ES-I3 (cell line): ENCODE data around the gene PAQR4.

Experiments
- H3K36me3 ChIP-seq: 2 replicates; pipeline ENCODE4 v1.6.1; 2013; ENCODE audit warnings: mild to moderate bottlenecking, low read length, control low read depth, moderate library complexity; ENCODE audit not compliant: insufficient read depth
- H3K4me1 ChIP-seq: 2 replicates; pipeline ENCODE4 v1.6.1; 2013; ENCODE audit warnings: mild to moderate bottlenecking, control low read depth, low read length; ENCODE audit not compliant: insufficient read depth
- H3K9ac ChIP-seq: 2 replicates; pipeline ENCODE4 v1.6.1; 2013; ENCODE audit warnings: low read depth, mild to moderate bottlenecking, low read length, moderate library complexity
- H3K9me3 ChIP-seq: 2 replicates; pipeline ENCODE4 v1.6.1; 2013; ENCODE audit warnings: mild to moderate bottlenecking, low read length, moderate library complexity; ENCODE audit not compliant: control insufficient read depth, insufficient read depth

Gene PAQR4

DNA sequence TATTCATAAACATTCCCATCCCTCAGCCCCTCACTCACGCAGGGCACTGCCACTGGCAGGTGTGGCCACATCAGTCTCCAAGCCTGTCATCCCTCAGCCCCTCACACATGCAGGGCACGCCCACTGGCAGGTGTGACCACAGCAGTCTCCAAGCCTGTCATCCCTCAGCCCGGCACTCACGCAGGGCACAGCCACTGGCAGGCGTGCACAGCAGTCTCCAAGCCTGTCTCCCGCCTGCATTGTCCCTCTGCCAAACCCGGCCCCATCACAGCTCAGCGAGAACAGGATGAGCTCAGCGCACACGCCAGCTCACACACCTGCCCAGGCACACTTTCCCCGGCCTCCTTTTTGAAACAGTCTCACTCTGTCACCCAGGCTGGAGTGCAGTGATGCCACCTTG lies 16.5 kb upstream of the PAQR4 start:
- H3K36me3 ChIP-seq, result no peaks in the 10 kb centered on the region
- no peaks in the 10 kb centered on the region for H3K9me3 ChIP-seq
- no peak overlapping the region for H3K9ac ChIP-seq
- H3K4me1 ChIP-seq, result peaks cover 18% of the 10 kb centered on the region; the same call in 1 of the 2 replicates

DNA sequence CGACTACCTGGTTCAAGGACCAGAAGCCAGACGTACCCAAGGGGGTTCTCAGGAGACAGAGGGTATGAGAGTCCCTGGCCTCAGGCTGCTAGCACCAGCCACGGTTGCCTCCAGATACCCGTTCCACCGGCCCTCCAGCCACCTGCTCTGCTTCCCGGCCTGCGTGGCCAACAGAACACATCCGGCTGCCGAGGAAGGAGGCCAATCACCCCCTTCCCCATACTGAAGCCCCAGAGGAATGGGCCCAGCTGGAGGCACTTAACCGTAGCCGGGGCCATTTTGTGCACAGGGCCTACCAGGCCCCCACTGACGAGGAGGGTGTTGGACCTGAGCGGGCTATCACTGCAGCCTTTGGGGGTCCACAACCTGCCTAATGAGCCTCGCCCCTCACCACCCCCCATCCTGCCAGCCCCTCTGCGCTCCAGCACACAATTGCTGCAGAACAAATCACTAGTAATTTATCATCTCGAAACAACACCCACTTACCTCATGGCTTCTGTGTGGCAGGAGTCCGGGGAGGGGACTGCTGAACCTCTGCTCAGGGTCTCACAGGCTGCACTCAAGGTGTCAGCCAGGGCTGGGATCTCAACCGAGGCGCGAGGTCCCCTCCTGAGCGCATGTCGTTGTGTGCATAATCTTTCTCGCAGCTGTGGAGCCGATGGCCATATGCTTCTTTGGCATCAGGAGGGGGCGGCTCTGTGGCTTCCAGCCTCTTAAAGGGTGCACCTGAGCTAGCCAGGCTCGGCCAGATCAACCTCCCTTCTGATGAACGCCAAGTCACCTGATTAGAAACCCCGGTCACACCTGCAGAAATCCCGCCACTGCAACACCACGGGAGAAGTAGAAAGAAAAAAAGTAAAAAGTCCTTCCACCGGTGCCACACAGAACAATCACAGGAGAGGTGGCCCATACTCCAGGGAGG lies 15.2 kb upstream of the PAQR4 start:
- Histone ChIP-seq H3K9ac (no peak overlapping the region), H3K36me3 (no peaks in the 10 kb centered on the region), H3K9me3 (no peaks in the 10 kb centered on the region), H3K4me1 (peaks cover 18% of the 10 kb centered on the region; the same call in 1 of the 2 replicates)

DNA sequence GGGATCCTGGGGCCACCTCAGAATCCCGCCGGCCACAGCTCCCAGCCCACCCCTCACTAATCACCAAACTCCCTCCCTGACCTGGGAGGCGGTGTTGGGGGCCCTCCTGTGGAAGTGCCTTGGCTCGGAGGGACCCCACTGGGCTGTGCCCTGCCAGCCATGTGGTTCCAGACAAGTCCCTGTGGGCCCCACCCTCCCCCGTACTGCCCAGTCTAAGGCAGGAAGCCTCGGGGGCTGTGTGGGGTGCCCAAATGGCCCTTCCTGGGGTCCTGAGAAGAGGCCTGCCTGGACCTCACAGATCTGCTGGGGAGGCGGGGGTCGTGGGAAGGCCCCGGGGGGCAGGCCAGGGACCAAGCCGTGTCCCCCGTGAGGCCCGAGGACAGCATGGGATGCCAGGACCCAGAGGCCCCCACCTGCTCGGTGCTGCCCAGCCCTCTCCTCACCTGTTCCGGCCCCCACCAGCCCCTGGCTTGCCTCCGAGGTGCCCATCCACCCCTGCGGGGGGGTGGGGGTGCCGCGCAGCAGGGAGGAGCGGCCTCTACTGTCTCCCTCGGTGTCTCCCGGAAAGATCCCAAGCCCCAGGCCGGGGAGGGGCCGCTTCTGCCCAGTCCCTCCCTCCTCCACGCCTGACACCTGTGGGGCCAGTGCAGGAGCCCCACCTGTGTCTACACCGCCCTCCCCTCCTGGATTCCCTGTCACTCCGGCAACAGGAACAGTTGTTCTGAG lies 14.3 kb upstream of the PAQR4 start:
- Histone ChIP-seq H3K36me3 (no peaks in the 10 kb centered on the region), H3K9ac (no peak overlapping the region), H3K9me3 (no peaks in the 10 kb centered on the region), H3K4me1 (peaks cover 18% of the 10 kb centered on the region; the same call in 1 of the 2 replicates)

DNA sequence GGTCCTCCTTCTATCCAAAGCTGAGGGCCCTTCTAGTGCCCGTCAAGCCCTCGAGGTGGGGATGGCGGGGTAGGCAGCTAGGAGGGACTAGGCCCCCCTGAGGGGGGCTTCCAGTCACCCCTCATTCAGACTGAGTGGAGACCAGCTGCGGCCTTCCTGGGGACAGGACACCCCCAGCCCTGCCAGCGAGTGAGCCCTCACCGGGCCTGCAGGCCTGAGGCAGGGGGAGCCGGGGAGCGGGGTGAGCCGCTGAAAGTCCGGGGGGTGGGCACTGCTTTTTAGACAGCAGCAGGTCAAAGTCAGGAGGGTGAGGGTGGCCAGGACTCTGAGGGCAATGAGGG lies 13.7 kb upstream of the PAQR4 start:
- Histone ChIP-seq H3K9me3 (no peaks in the 10 kb centered on the region), H3K9ac (peak overlapping the region; percentile 30; the same call in 1 of the 2 replicates), H3K4me1 (peaks cover 18% of the 10 kb centered on the region; the same call in 1 of the 2 replicates), H3K36me3 (no peaks in the 10 kb centered on the region)

DNA sequence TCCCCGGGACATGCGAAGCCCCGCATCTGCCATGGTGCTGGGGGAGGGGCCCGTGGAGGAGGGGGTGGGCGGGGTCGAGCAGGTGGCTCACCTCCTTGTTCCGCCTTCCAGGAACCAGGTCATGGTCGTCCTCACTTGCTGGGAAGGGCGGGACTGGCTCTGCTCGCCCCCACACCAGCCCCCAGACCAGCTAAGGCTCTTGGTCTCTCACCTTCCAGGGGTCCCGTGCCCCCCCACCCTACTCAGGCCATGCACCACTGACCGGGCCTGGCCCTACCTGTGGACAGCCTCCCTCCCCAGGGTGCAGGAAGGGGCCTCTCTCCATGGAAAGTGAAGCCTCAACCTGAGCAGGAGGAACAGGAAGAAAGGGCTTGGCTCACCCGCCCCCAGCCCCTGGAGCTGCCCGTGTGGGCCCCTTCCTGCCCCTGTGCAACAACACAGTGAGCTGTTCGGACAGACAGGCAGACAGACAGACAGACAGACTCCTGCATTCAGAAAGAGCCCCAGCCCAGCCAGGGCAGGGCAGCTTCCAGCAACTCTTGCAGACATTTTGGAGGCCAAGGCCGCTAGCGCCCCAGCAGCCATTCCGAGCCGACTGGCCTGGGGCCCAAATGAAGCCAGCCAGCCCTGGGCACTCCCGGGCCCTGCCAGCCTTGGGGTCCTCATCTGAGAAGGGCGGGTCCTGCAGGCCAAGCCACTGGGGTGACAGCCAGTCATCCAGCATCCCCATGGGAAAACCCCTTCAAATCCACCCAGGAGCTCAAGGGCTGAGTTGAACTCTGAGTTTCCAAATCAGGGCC lies 13.2 kb upstream of the PAQR4 start:
- no peaks in the 10 kb centered on the region for H3K36me3 ChIP-seq
- H3K9ac ChIP-seq, result no peak overlapping the region; the same call in none of the 2 replicates
- no peaks in the 10 kb centered on the region for H3K9me3 ChIP-seq
- peaks cover 18% of the 10 kb centered on the region; the same call in 1 of the 2 replicates for H3K4me1 ChIP-seq

GRCh38 chr16:2956579-2956956 lies 12.6 kb upstream of the PAQR4 start:
- Histone ChIP-seq H3K36me3 (no peaks in the 10 kb centered on the region), H3K9me3 (no peaks in the 10 kb centered on the region), H3K9ac (no peak overlapping the region), H3K4me1 (peaks cover 18% of the 10 kb centered on the region; the same call in 1 of the 2 replicates)

DNA sequence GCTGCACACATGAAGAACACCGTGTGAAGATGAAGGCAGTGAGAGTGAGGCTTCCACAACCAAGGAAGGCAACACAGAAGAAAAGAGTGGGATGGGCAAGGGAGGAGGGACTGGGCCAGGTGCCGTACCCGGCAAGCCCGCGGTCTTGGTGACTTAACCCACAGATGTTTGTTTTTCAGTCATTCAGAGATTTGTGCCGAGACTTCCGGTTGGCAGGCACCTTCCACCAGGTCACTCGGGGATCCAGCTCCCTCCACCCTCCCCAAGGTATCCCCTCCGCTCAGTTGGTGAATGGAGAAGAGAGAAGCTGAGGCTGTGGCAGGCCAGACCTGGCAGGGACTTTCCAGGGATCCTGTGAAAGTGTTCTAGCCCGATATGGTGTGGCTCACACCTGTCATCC lies 9.9 kb upstream of the PAQR4 start:
- H3K9ac ChIP-seq, result no peak overlapping the region

DNA sequence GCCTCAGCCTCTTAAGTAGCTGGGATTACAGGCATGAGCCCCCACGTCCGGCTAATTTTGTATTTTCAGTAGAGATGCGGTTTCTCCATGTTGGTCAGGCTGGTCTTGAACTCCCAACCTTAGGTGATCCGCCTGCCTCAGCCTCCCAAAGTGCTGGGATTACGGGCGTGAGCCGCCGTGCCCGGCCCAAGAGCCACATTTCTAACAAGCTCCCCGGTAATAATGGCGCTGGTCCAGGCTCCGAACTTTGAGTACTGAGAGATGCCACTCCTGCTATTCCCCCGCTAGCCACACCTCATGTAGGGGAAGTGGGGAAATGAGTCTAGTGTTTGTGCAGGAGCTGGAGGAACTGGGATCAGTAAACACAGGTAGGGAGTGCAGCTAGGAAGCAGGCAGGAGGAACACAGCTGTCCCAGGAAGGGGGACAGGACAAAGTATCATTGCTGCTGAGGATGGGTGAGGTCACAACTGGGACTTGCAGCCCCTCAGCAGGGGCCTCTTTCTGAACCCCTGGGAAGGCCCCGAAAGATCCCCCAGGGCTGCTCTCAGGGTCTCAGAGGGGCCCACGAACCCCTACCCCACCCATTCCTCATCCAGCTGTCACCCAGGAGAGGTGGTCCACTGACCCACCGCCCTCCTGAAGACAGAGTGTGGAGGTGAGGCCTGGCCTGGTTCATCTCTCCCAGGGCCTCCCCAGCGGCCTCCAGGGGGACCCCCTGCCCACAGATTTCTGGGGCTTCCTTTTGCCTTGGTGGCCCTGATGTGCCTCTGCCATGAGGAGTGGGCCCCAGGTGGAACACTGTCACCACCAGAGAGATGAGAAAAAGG lies 8.8 kb upstream of the PAQR4 start:
- H3K9me3 ChIP-seq, result no peaks in the 10 kb centered on the region
- H3K9ac ChIP-seq, result no peak overlapping the region
- H3K36me3 ChIP-seq, result no peaks in the 10 kb centered on the region
- H3K4me1 ChIP-seq, result peaks cover 14% of the 10 kb centered on the region; the same call in 1 of the 2 replicates

More for the DNA sequence above, 9.9 kb upstream of the PAQR4 start:
- H3K9me3 ChIP-seq, result no peaks in the 10 kb centered on the region
- H3K36me3 ChIP-seq, result no peaks in the 10 kb centered on the region
- H3K4me1 ChIP-seq, result peaks cover 18% of the 10 kb centered on the region; the same call in 1 of the 2 replicates

DNA sequence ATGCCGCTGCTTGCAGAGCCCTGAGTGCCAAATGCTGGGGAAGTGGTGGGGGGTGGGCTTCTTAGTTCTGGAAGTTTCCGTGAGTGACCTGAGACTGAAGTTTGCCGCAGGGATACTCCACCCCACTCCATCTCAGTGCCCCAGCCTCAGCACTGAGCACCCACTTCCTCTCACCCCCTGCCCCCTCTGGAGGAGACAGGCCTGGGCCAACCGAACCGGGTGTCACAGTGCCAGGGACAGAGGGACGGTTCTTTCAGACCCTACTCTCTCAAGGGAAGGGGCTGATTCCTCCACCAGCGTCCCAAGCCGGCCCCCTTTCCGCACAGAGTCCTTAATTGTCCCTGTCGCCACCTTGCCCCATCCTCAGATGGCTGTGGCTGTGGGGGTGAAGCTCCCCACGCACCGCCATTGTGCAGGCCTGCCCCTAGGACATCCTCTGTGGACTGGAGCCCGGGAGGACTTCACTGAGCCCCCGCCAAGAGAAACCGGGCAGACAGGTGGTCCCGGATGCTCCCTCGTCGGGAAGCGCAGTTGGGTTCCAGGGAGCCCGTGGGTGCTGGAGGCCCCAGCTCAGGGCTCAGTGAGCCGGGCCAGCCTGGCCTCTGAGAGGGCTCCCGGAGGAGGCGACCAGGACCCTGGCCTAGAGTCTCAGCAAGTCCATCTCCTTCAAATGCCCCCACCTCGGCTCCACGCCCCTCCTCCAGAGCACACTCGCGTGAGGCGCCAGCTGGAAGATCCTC lies 6.6 kb upstream of the PAQR4 start:
- no peaks in the 10 kb centered on the region for H3K36me3 ChIP-seq
- H3K4me1 ChIP-seq, result peaks cover 2% of the 10 kb centered on the region; the same call in 1 of the 2 replicates
- peak overlapping the region; percentile 41 for H3K9ac ChIP-seq
- no peaks in the 10 kb centered on the region for H3K9me3 ChIP-seq

GRCh38 chr16:2963074-2963722 lies 6.0 kb upstream of the PAQR4 start:
- peak overlapping the region; percentile 72 for H3K9ac ChIP-seq
- no peaks in the 10 kb centered on the region for H3K9me3 ChIP-seq
- peaks cover 5% of the 10 kb centered on the region; the same call in 1 of the 2 replicates for H3K4me1 ChIP-seq
- H3K36me3 ChIP-seq, result no peaks in the 10 kb centered on the region

GRCh38 chr16:2963723-2964474 lies 5.2 kb upstream of the PAQR4 start, which contains the start of gene KREMEN2:
Gene KREMEN2, plus strand, starts transcription at chr16:2964275. Its CDS starts 246 bp downstream, at chr16:2964521.
- Histone ChIP-seq H3K9ac (peak within 1 kb of the TSS; percentile 72; the same call in 1 of the 2 replicates), H3K9me3 (no peaks in the 10 kb centered on the region), H3K36me3 (no peaks in the 10 kb centered on the region), H3K4me1 (peaks cover 6% of the 10 kb centered on the region; the same call in 1 of the 2 replicates)
